ENCODE results near the gene CC2D1A.
"Not testable (repeated sequence)": the region's sequence is repeated elsewhere in the genome, so short reads cannot be mapped to it uniquely, and the experiment has no call there.

The CC2D1A gene

DNA sequence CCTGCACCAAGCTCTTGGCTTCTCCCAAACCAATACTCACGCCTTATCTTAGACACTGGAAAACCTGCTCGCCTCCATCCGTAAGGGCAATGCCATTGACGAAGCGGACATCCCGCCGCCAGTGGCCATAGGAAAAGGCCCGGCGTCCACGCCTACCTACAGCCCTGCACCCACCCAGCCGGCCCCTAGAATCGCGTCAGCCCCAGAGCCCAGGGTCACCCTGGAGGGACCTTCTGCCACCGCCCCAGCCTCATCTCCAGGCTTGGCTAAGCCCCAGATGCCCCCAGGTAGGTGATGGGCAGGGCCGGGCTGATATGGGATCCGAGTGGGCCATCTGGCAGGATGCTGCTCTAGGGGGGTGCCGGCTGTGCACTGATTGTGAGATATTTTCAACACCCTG is 7.4 kb downstream of the CC2D1A start:
- DNase-seq: no peak

DNA sequence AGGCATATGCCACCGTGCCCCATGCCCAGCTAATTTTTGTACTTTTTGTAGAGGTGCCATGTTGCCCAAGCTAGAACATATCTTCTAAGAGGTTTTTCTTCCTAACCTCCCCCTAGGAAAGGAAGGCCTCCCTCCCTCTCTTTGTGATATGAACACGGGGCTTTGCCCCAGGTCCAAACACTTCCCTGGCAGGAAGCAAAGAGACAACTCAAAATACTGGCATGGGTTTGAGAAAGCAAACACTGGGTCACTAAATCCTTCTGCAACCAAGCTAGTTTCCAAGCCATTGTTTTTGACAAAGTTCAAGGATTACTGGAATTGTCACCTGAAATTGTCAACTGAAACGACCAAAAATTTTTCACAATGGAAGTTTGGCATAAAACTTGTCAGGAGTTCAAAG is 8.8 kb downstream of the CC2D1A start:
- no peak for DNase-seq

DNA sequence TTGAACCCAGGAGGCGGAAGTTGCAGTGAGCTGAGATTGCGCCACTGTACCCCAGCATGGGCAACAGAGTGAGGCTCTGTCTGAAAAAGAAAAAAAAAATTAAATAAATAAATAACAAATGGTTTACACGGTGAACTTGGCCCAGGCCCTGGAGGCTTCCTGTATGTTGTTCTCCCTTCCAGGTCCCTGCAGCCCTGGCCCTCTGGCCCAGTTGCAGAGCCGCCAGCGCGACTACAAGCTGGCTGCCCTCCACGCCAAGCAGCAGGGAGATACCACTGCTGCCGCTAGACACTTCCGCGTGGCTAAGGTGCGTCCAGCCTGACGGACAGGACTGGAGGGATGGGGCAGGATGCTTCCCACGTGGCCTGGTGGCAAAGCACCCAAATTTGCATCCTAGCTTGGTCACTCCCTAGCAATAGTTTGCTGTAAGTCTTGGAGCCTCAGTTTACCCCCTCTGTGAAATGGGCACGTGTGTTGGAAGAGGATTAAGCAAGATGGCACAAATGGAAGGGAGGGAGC is 11.9 kb downstream of the CC2D1A start:
- no peak for DNase-seq

DNA sequence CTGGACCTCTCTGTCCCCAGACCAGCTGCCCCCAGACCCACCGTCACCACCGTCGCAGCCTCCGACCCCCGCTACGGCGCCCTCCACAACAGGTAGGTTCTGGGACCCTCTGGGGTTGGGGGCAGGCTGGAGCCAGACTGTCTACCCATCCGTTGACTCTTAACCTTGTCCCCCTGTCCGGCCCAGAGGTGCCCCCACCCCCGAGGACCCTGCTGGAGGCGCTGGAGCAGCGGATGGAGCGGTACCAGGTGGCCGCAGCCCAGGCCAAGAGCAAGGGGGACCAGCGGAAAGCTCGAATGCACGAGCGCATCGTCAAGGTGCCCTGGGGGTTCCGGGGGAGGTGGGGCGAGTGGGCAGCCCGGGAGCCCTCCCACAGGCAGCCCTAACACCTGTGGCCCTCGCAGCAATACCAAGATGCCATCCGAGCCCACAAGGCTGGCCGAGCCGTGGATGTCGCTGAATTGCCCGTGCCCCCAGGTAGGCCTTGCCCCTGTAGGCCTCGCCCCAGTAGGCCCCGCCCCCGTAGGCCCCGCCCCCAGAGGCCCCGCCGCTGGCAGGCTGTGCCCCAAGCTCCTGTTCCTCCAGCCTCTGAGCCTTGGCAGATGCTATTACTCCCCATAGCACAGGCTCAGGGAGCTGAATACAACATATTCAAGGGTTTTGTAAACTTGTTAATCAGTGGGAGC is 12.9 kb downstream of the CC2D1A start:
- DNase-seq: no peak

DNA sequence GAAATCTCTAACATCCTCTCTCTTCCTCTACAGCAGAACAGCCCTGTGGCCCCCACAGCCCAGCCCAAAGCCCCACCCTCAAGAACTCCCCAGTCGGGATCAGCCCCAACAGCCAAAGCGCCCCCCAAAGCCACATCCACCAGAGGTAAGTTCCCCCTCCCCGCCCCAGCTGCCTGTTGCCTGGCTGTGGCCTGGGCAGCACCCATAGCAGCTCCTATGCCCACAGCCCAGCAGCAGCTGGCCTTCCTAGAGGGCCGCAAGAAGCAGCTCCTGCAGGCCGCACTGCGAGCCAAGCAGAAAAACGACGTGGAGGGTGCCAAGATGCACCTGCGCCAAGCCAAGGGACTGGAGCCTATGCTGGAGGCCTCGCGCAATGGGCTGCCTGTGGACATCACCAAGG is 14.5 kb downstream of the CC2D1A start:
- DNase-seq: no peak

DNA sequence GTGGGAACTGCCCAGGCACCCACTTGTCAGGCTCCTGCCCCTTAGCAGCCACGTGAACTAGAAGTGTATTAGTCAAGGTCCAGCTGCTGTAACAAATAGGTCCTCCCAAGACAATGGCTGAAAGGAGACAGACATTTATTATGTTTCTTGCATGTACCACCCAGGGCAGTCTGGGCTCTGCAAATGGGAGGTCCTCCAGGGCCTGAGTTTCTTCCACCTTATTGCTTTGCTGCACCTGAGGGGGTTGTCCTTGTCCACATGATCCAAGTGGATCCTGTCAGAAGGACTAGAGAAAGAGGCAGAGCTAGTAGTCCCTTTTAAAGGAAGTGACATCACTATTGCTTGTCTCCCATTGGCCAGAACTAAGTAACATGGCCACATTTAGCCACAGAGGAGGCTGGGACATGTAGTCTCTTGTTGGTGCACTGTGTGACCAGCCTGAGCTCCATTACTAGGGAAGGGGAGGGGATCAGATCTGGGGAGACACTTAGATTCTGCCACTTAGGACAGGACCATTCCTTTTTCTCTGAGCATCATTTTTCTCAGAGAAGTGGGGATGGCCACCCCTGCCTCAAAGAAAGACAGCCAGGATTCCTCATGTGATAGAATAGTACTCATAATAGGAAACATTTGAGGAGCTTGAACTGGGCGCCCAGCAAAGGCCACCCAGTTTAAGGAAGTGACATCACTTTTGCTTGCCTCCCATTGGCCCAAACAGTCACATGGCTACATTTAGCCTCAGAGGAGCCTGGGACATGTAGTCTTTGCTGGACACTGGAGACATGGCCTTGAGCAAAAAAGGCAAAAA is 15.1 kb downstream of the CC2D1A start:
- DNase-seq: no peak

DNA sequence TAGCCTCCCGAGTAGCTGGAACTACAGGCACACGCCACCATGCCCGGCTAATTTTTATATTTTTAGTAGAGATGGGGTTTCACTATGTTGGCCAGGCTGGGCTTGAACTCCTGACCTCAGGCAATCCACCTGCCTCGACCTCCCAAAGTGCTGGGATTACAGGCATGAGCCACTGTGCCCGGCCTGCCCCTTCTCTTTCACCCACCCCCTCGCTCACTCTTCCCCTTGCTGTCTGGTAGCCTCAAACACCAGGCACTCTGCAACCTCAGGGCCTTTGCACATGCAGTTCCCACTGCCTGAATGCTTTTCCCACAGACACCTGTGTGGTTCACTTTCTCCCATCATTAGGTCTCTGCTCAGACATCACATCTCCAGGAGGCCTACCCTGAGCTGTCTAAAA is 16.1 kb downstream of the CC2D1A start:
- not testable (repeated sequence) for DNase-seq

DNA sequence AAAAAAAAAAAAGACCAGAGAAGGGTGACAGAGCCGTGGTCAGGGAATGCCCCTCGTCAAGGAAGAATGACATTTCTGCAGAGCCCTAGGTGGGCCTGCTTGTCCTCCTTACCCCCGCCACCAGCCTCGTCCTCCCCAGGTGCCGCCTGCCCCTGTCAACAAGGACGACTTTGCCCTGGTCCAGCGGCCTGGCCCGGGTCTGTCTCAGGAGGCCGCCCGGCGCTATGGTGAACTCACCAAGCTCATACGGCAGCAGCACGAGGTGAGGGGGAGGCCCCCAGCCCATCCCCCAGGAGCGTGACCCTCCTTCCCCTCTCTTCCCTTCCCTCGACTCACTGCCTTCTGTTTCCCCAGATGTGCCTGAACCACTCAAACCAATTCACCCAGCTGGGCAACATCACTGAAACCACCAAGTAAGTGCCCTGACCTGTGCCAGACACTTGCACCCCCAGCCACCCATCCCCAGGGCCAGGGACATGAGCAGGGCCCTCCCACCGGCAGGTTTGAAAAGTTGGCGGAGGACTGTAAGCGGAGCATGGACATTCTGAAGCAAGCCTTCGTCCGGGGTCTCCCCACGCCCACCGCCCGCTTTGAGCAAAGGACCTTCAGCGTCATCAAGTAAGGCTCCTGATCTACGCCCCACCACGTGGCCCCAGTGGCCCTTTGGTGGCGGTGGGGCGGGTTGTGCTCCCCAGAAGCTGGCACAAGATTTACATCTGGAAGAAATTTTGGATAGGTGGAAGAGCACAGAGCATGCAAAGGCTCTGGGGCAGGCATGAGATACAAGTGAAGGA is 17.4 kb downstream of the CC2D1A start:
- DNase-seq: no peak

DNA sequence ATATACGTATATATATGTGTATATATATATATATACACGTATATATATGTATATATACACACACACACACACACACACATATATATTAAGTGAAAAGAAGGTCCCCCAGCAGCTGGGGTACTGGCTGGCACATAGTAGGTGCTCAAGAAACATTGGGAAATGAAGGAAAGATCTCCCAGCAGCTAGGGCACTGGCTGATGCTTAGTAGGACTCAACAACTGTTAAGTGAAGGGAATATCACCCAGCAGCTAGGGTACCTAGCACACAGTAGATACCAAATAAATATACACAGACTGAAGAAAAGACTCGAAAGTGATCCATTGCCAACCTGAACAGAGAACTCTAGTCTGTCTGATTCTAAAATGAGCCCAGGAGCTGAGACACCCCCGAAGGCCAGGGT is 20.0 kb downstream of the CC2D1A start:
- no peak for DNase-seq

- no peak for DNase-seq
Measured at GRCh38 chr19:13926715-13927114, 20.7 kb downstream of the CC2D1A start.

DNA sequence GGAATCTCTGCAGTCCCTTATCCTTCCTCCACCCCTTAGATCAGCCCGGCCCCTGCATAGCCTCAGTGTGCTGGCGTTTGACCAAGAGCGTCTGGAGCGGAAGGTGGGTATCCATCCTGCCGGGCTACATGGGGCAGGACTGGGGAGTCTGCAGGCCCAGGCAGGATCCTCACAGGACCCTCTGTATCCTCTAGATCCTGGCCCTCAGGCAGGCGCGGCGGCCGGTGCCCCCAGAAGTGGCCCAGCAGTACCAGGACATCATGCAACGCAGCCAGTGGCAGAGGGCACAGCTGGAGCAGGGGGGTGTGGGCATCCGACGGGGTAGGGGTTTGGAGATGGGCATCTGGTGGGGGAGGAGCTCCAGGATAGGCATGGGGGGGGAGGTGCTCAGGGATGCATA is 23.3 kb downstream of the CC2D1A start:
- DNase-seq: no peak

DNA sequence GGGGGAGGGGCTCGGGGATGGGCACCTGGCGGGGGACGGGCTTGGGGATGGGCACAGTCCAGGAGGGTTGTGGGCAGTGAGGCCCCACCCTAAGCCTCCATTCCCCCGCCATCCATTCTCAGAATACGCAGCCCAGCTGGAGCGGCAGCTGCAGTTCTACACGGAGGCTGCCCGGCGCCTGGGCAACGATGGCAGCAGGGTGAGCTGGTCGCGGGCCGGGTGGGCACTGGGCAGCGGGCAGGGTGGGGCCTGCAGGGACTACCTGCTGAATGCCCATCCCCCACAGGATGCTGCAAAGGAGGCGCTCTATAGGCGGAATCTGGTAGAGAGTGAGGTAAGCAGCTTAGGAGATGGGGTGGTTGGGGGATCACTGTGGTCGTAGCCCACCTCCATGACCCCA is 24.0 kb downstream of the CC2D1A start:
- no peak for DNase-seq

GRCh38 chr19:13930402-13930801 is 24.4 kb downstream of the CC2D1A start:
- DNase-seq: no peak

- no peak for DNase-seq
Measured at GRCh38 chr19:13931391-13932148, 25.6 kb downstream of the CC2D1A start.

DNA sequence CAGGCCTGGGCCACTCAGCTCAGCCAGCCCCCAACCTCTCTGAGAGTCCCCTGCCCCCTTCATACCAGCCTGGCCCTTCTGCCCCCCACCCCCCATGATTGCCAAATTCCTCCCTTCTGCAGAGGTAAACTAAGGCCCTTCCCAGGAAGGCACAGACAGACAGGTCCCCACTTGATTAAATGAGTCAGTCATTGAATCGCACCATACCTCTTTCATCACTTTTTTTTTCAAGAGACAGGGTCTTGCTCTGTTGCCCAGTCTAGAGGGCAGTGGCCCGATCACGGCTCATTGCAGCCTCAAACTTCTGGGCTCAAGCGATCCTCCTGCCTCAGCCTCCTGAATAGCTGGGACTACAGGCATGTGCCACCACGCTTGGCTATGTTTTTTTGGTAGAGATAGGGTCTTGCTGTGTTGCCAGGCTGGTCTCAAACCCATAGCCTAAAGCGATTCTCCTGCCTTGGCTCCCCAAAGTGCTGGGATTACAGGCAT is 26.2 kb downstream of the CC2D1A start:
- DNase-seq: no peak

DNA sequence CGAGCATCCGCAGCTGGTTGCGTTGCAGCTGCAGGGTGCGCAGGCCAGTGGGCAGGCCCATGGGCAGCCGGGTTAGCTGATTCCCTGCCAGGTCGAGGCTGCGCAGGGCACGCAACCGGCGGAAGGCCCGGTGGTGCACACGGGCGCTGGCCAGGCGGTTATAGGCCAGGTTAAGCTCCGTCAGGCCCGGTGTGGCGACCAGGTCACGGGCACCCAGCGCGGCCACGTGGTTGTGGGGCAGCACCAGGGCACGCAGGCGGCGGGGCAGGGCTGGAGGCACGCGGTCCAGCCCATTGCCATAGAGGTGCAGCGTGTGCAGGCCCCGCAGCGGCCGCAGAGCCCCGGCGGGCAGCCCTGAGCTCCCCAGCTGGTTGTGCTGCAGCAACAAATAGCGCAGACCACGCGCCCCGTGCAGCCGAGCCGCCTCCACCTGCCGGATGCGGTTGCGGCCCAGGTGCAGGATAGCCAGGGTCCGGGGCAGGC is 27.0 kb downstream of the CC2D1A start:
- no peak for DNase-seq

- no peak for DNase-seq
Measured at GRCh38 chr19:13934785-13935109, 28.7 kb downstream of the CC2D1A start.

DNA sequence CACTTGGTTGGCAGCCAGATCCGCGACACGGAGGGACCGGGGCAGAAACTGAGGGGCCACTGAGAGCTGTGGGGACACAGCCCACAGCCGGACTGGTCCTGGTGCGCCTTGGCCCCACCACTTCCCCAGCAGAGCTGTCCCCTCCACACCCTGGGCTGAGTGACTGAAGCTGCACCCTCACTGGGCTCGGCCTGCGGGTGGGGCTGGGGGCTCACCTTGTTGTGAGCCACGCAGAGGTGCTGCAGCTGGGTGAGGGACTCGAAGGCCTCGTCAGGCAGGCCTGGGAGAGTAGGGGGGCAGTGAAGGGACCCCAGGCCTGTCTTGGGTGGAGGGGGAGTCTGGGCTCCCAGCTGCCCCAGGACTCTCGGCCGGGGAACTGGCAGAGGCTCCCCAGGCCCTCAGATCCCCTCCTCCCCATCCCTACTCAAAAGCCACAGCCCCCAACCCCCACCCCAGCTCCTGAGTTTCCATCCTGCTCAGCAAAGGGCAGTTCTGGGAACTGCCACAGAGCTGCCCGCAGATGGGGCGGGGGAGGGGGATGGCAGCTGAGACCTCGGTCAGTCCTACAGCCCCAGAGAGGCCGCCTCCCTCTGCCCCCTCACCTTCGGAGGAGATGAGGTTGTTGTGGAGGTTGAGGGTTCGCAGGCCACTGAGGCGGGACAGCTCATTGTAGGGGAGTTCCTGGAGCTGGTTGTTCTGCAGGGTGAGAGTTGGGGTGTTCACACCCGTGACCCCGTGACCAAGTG is 29.9 kb downstream of the CC2D1A start:
- DNase-seq: no peak

- no peak for DNase-seq
Measured at GRCh38 chr19:13937479-13938300, 31.7 kb downstream of the CC2D1A start.

DNA sequence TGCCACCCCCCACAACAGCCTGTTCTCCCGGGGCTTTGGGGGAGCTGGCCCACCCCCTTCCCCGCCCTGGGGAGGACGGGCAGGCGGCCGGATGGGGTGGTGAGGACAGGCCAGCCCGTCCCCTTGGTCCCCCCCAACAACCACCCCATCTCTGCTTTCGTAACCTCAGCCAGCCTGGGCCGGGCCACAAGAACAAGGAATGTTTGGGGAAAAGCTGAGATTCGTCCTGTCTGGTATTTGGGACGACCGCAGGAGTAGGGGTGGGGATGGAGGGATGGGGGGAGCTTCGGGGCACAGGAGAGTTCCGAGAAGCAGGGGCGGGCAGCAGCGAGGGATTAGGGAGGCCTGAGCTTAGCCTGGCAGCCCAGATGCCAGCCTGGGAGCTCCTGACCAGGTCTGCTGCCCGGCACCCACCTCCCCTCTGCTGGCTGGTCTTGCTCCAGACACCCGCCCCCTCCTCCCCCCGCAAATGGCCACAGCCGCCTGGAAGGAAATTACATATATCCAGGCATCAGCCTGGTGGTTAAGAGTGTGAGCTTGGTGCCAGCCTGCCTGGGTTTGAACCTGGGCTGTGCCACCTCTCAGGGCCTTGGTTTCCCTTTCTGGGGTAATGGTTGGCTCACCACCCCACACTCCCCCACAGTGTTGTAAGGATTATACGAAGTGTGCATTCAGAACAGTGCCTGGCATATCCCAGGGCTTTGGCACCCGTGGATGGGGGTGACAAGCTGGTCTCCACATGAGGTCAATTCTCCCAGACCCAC is 32.5 kb downstream of the CC2D1A start, which contains the start of gene PODNL1:
TSS of gene PODNL1 (minus strand) at position 117 of the 764 bp plus-strand sequence. CDS start 236 bp downstream, outside the sequence.
- no peak for DNase-seq
